Measurements from ENCODE around the gene HMGCL. TPM values are rescaled to one million over a fixed set of nuclear protein-coding genes. Genes with fewer than 3 reads are reported as not detected.

The HMGCL gene
- total and polyA plus RNA-seq, 2 of the 13 experiments (the other 11 are each of a cell fraction or from before 2014, with no cell fraction given) = 21.3 to 41.4 TPM

- TF ChIP-seq ZNF441 (CRISPR knock-in tag; IDR thresholded peaks at IDR 0.05; ENCODE audit: borderline replicate concordance) = peak; percentile 19; the same call in 1 of the 2 replicates
- peak; percentile 52; the same call in 1 of the 2 replicates for TF ChIP-seq ZNF564 (CRISPR knock-in tag; IDR thresholded peaks at IDR 0.05)
- peak; percentile 85 for TF ChIP-seq THAP11 (CRISPR knock-in tag; IDR thresholded peaks at IDR 0.05)
- peak; percentile 85; the same call in 1 of the 2 replicates for TF ChIP-seq NRL (CRISPR knock-in tag; IDR thresholded peaks at IDR 0.05; ENCODE audit: borderline replicate concordance)
- TF ChIP-seq GMEB1 (CRISPR knock-in tag; IDR thresholded peaks at IDR 0.05; ENCODE audit: borderline replicate concordance) = peak; percentile 68; the same call in 1 of the 2 replicates
- no peak for TF ChIP-seq FOXJ3 (CRISPR knock-in tag; IDR thresholded peaks at IDR 0.05; ENCODE audit: borderline replicate concordance)
- TF ChIP-seq ZNF616 (CRISPR knock-in tag; IDR thresholded peaks at IDR 0.05; ENCODE audit: low read depth) = no peak
- TF ChIP-seq RFXANK (CRISPR knock-in tag; IDR thresholded peaks at IDR 0.05) = no peak
- peak; percentile 89 for TF ChIP-seq ZNF232 (CRISPR knock-in tag; IDR thresholded peaks at IDR 0.05; ENCODE audit: borderline replicate concordance)
- no peak for TF ChIP-seq HNRNPH1 (optimal IDR thresholded peaks at IDR 0.05; ENCODE audit: low read depth, low read length)
- peak; percentile 73 for TF ChIP-seq ZFX (CRISPR knock-in tag; IDR thresholded peaks at IDR 0.05; ENCODE audit: low read depth)
- TF ChIP-seq FOXA3 (CRISPR knock-in tag; IDR thresholded peaks at IDR 0.05) = no peak
- TF ChIP-seq SMARCC2 (IDR thresholded peaks at IDR 0.05) = no peak
- TF ChIP-seq GZF1 (CRISPR knock-in tag; IDR thresholded peaks at IDR 0.05) = no peak; the same call in 1 of the 2 replicates
- TF ChIP-seq XRCC5 (optimal IDR thresholded peaks at IDR 0.05; ENCODE audit: low read length) = no peak
- no peak for TF ChIP-seq ATF7 (IDR thresholded peaks at IDR 0.05)
- TF ChIP-seq ATF7 (CRISPR knock-in tag; IDR thresholded peaks at IDR 0.05) = peak; percentile 39; the same call in 1 of the 2 replicates
- TF ChIP-seq KDM2A (CRISPR knock-in tag; IDR thresholded peaks at IDR 0.05; ENCODE audit: borderline replicate concordance, low read depth) = peak; percentile 88; the same call in 1 of the 2 replicates
- TF ChIP-seq ZNF367 (CRISPR knock-in tag; IDR thresholded peaks at IDR 0.05; ENCODE audit: borderline replicate concordance) = peak; percentile 90; the same call in 1 of the 2 replicates
- peak; percentile 86 for TF ChIP-seq ZNF546 (CRISPR knock-in tag; conservative IDR thresholded peaks at IDR 0.05)
- no peak; the same call in 1 of the 2 replicates for TF ChIP-seq ZNF484 (CRISPR knock-in tag; IDR thresholded peaks at IDR 0.05; ENCODE audit: borderline replicate concordance, low read depth)
- TF ChIP-seq ZNF569 (CRISPR knock-in tag; IDR thresholded peaks at IDR 0.05; ENCODE audit: borderline replicate concordance) = no peak
- TF ChIP-seq MAX (IDR thresholded peaks at IDR 0.05) = peak; percentile 61
- peak; percentile 83 for TF ChIP-seq ZMYM4 (CRISPR knock-in tag; IDR thresholded peaks at IDR 0.05)
- TF ChIP-seq ZNF792 (CRISPR knock-in tag; IDR thresholded peaks at IDR 0.05) = peak; percentile 42; the same call in 1 of the 2 replicates
- peak; percentile 48; the same call in 1 of the 2 replicates for TF ChIP-seq MTF2 (CRISPR knock-in tag; IDR thresholded peaks at IDR 0.05; ENCODE audit: borderline replicate concordance)
- TF ChIP-seq ZNF782 (CRISPR knock-in tag; IDR thresholded peaks at IDR 0.05; ENCODE audit: borderline replicate concordance) = 0 out of 2 replicates have a peak, but pooled peaks have one; percentile 46
- TF ChIP-seq TFDP1 (CRISPR knock-in tag; IDR thresholded peaks at IDR 0.05; ENCODE audit: borderline replicate concordance) = 0 out of 2 replicates have a peak, but pooled peaks have one; percentile 47
Measured at GRCh38 chr1:23825076-23825761, at the start of gene HMGCL (continued).
